ENCODE results near the gene KBTBD12. TPM values are rescaled to one million over a fixed set of nuclear protein-coding genes. Genes with fewer than 3 reads are reported as not detected.

KBTBD12 gene
- total RNA-seq, 1 experiment from 2014 or later, result not detected

GRCh38 chr3:127894481-127894880 is 20.6 kb upstream of the KBTBD12 start:
- Mint-ChIP-seq H3K36me3 (ENCODE audit: insufficient read depth, unreplicated experiment) (peaks cover 13% of the 10 kb centered on the region), H3K9me3 (ENCODE audit: unreplicated experiment) (peaks cover 20% of the 10 kb centered on the region), H3K27me3 (ENCODE audit: insufficient read depth, unreplicated experiment) (no peaks in the 10 kb centered on the region), H3K4me3 (ENCODE audit: unreplicated experiment) (no peak overlapping the region), H3K4me1 (ENCODE audit: insufficient read depth, unreplicated experiment) (peaks cover 14% of the 10 kb centered on the region), H3K27ac (ENCODE audit: low read depth, unreplicated experiment) (no peak overlapping the region)
- no peak for DNase-seq (ENCODE audit: unreplicated experiment)
- intact Hi-C loops (cut with micrococcal nuclease), result no loop called here
- no peak for TF ChIP-seq CTCF (IDR thresholded peaks at IDR 0.05; ENCODE audit: unreplicated experiment)
- POLR2A ChIA-PET, result interaction anchor here (0.6 kb wide), 2 partner anchors 19 to 154 kb away, joined by 3 to 4 read pairs; no protein-coding TSS in a partner anchor
- CTCF ChIA-PET, result interaction anchor here (0.7 kb wide), 1 partner anchor 26 kb away, joined by 4 read pairs; no protein-coding TSS in a partner anchor
- BruUV-seq (replicated peaks), result no TSS peak

DNA sequence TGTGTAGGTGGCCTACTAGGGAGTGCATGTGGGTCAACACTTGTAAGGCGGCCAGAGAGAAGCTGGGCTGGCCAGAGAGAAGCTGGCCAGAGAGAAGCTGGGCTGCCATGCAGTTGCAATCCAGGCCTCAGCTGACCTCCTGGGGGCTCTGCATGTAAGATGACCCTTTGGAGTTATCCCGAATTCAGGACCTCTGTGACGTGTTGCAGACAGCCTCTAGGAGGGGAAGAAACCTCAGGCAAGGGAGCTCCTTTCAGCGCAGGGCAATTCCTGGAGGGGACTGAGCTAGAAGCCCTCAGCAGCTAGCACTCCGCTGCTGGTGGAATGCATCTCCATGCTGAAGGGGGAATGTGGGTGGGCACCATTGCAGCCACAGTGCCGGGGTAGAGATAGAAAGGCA is 15.8 kb upstream of the KBTBD12 start:
- ChIA-PET CTCF (no interaction called here), POLR2A (no interaction called here)
- H3K36me3 Mint-ChIP-seq (ENCODE audit: insufficient read depth, unreplicated experiment), result no peaks in the 10 kb centered on the region
- no peak for TF ChIP-seq CTCF (IDR thresholded peaks at IDR 0.05; ENCODE audit: unreplicated experiment)
- H3K27me3 Mint-ChIP-seq (ENCODE audit: insufficient read depth, unreplicated experiment), result no peaks in the 10 kb centered on the region
- intact Hi-C loops (cut with micrococcal nuclease), result no loop called here
- H3K27ac Mint-ChIP-seq (ENCODE audit: low read depth, unreplicated experiment), result no peak overlapping the region
- BruUV-seq (replicated peaks), result no TSS peak
- H3K4me3 Mint-ChIP-seq (ENCODE audit: unreplicated experiment), result no peak overlapping the region
- H3K4me1 Mint-ChIP-seq (ENCODE audit: insufficient read depth, unreplicated experiment), result no peaks in the 10 kb centered on the region
- no peak for DNase-seq (ENCODE audit: unreplicated experiment)
- H3K9me3 Mint-ChIP-seq (ENCODE audit: unreplicated experiment), result peaks cover 6% of the 10 kb centered on the region

DNA sequence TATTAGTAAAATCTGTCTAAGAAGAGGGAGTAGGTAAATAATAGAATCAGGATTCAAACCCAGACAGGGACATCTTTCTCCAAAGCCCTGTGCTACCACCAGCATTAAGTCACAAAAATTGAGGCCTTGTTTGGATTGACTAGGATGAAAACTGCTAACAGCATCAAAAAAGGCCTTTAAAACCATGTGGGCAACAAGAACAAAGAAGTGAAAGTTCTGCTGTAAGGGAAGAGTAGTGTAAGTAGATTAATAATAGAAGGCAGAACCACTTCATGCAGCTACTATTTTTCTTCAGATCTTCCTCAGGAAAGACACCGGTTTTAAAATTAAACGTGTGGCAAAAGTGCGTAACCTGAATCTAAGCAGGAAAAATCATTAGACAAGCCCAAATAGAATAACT is 15.3 kb upstream of the KBTBD12 start:
- intact Hi-C loops (cut with micrococcal nuclease), result no loop called here
- Mint-ChIP-seq H3K36me3 (ENCODE audit: insufficient read depth, unreplicated experiment) (no peaks in the 10 kb centered on the region), H3K27ac (ENCODE audit: low read depth, unreplicated experiment) (no peak overlapping the region), H3K9me3 (ENCODE audit: unreplicated experiment) (peaks cover 7% of the 10 kb centered on the region), H3K27me3 (ENCODE audit: insufficient read depth, unreplicated experiment) (no peaks in the 10 kb centered on the region), H3K4me3 (ENCODE audit: unreplicated experiment) (no peak overlapping the region), H3K4me1 (ENCODE audit: insufficient read depth, unreplicated experiment) (no peaks in the 10 kb centered on the region)
- BruUV-seq (replicated peaks), result no TSS peak
- TF ChIP-seq CTCF (IDR thresholded peaks at IDR 0.05; ENCODE audit: unreplicated experiment), result no peak
- no peak for DNase-seq (ENCODE audit: unreplicated experiment)
- ChIA-PET POLR2A (no interaction called here), CTCF (no interaction called here)

- no peaks in the 10 kb centered on the region for H3K27me3 Mint-ChIP-seq (ENCODE audit: insufficient read depth, unreplicated experiment)
- TF ChIP-seq CTCF (IDR thresholded peaks at IDR 0.05; ENCODE audit: unreplicated experiment), result no peak
- H3K9me3 Mint-ChIP-seq (ENCODE audit: unreplicated experiment), result peaks cover 7% of the 10 kb centered on the region
- H3K4me1 Mint-ChIP-seq (ENCODE audit: insufficient read depth, unreplicated experiment), result no peaks in the 10 kb centered on the region
- ChIA-PET CTCF (no interaction called here), POLR2A (no interaction called here)
- H3K36me3 Mint-ChIP-seq (ENCODE audit: insufficient read depth, unreplicated experiment), result no peaks in the 10 kb centered on the region
- DNase-seq (ENCODE audit: unreplicated experiment), result no peak
- no peak overlapping the region for H3K27ac Mint-ChIP-seq (ENCODE audit: low read depth, unreplicated experiment)
- BruUV-seq (replicated peaks), result no TSS peak
- H3K4me3 Mint-ChIP-seq (ENCODE audit: unreplicated experiment), result no peak overlapping the region
- intact Hi-C loops (cut with micrococcal nuclease), result no loop called here
Measured at GRCh38 chr3:127900536-127900935, 14.5 kb upstream of the KBTBD12 start.
